Endothelial cell of coronary artery (primary cell): ENCODE data around the gene HPF1. TPM values are rescaled to one million over a fixed set of nuclear protein-coding genes. Genes with fewer than 3 reads are reported as not detected.

ENCODE experiments used
- total RNA-seq: library from RNA; depleted of rRNA; stranded (reverse); fragments of >200 nt; gene quantifications from 2 replicates; pipeline ENCODE4 v1.2.3, GENCODE V29; 2014

Gene HPF1
- 16.7 and 17.4 TPM in 2 replicates for total RNA-seq

GRCh38 chr4:169757575-169758184 is at the start of gene HPF1:
HPF1 (minus strand) TSS chr4:169757944; CDS start chr4:169757877, 67 bp downstream.

Other genes with a start within 250 kb of the HPF1 start
- 5.8 and 7.4 TPM in 2 replicates for gene NEK1, start 145.4 kb downstream of the HPF1 start, total RNA-seq
- 37.2 and 41.6 TPM in 2 replicates for gene CLCN3, start 137.4 kb downstream of the HPF1 start, total RNA-seq